GM19438 (cell line): Measurements from ENCODE around the gene JPH4.

ENCODE experiments used
- ATAC-seq: cut with Tn5 transposase; IDR thresholded peaks from one replicate; pipeline ENCODE4 v1.9.1; 2021; ENCODE audit warnings: low read depth; ENCODE audit not compliant: unreplicated experiment

The JPH4 gene

DNA sequence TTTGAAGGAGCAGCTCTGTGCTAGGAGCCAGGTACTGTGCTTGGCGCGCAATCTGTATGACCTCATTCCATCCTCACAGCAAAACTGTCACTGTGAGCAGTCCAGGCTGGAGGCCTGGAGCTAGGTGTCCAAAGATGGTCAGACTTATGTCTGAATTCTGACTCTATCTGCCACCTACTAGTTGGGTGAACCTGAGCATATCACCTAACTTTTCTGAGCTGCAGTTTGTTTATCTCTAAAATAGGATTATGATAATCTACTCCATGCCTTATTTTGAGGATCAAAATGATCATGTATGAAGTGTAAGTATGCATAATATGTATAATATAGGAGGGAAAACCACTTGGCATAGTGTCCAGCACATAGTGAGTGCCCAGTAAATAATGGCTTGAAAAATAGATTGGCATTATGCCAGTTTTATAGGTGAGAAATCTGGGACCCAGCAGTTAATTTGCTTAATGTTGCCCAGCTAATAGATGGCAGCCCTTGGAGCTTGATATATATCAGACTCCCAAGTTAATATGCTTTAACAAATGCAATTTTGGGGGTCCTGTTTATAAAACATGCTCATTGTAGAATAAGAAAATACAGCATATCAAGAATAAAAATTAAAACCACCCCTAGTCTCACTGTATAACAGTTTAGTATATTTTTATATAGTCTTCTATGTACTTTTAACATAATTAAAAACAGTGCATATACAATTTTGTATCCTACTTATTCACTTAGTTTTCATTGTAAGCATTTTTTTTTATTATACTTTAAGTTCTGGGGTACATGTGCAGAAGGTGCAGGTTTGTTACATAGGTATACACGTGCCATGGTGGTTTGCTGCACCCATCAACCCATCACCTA, 4.5 kb upstream of the JPH4 start:
- ATAC-seq, result no peak

GRCh38 chr14:23580948-23581281, 2.3 kb upstream of the JPH4 start:
- no peak for ATAC-seq

DNA sequence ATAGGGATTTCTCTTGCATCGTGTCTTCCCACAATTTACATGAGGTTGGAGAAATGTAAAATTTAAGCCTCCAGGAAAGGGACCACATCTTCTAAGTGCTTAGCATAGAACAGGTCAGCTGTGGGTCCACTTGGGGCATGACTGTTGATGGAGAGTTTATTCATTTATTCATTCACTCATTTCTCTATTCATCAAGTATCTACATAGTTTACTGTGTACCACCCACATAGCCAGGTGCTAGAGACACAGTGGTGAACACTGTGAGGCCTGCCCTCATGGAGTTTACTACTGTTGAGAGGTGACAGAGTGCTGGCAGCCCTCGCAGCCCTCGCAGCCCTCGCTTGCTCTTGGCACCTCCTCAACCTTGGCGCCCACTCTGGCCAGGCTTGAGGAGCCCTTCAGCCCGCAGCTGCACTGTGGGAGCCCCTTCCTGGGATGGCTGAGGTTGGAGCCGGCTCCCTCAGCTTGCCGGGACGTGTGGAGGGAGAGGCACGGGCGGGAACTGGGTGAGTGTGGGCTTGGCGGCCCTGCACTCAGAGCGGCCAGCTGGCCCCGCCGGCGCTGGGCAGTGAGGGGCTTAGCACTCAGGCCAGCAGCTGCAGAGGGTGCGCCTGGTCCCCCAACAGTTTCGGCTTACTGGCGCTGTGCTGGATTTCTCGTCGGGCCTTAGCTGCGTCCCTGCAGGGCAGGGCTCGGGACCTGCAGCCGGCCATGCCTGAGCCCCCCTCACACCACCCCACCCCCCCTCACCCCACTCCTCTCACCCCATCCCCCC, 1.7 kb upstream of the JPH4 start:
- no peak for ATAC-seq

GRCh38 chr14:23579739-23580138, 1.1 kb upstream of the JPH4 start:
- no peak for ATAC-seq

- ATAC-seq, result no peak
Observed at GRCh38 chr14:23579311-23579630, 681 bp upstream of the JPH4 start.

DNA sequence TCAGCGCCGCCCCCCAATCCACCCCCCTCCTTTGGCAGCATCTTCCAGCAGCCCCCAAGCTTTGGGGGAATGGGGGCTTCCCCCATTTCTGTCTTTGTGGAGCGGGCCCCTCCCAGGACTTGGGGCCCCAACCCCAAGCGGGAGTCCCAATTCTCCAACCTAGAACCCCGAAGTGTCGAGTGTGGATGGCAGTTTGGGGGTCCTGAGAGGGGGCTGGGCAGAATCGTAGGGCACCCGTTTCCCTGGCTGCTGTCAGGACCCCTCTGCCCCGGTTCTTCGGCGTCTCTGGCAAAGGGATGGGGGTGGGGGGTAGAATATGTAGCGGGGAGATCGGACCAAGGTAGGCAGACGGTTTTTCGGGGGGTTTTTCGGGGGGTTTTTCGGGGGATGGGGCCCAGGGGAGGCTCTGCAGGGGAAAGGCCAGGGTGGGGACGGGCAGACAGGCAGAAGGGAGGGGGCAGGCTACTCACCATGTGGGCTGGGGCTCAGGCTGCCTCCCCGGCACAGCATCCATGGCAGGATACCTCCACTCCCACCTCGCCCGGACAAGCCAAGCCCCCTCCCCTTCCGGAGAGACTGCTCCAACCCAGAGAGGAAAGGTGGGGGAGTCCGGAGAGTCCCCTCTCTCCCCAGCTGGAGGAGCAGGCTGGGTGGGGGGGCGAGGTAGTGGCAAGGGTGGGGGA, 739 bp downstream of the JPH4 start:
- ATAC-seq, result no peak

DNA sequence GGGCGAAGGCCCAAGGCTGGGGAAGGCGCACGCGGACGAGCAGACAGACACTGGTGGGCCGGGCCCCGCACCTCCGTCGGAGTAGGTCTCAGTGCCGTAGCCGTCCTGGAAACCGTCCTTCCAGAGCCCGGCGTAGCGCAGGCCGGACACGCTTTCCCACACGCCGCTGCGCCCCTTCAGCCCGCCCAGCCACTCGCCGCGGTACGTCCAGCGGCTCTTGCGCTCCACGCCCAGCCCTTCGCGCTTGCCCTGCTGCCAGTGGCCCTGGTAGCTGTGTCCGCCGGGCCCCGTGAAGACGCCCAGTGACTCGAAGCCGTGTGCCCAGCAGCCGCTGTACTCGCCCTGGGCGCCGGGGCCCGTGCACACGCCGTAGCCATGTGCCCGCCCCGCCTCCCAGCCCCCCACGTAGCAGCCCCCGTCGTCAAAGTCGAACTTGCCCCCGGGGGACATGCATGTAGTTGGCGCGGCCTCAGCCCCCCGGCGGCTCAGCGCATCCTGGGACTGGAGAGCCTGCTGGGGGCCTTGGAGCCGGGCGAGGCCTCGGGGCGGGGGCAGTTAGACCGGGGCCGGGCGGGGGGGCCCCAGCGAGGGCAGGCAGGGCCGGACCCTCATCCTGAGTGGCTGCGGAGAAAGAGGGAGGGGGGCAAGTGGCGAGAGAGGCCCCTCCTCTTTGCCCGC, 1.4 kb downstream of the JPH4 start:
- no peak for ATAC-seq

- ATAC-seq, result no peak
Observed at GRCh38 chr14:23573384-23574015, 5.1 kb downstream of the JPH4 start.

DNA sequence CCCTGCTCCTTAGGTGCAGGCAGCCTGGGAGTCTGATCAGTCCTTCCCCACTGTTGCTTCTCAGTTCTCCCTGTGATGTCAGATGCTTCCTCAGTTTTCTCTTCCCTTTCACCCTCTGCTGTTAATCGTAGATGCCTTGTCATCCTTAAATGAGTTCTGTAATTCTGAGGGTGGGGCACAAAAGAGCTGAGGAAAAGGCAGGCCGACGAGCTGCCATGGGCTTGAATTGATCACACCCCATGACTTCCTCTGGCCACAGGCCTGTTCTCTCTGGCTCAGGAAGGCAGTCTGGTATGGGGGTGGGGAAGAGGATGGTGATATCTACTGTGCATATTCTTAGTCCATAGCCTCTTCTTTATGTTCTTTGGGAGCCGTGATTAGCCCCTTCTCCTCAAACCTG, 5.8 kb downstream of the JPH4 start:
- ATAC-seq, result no peak

DNA sequence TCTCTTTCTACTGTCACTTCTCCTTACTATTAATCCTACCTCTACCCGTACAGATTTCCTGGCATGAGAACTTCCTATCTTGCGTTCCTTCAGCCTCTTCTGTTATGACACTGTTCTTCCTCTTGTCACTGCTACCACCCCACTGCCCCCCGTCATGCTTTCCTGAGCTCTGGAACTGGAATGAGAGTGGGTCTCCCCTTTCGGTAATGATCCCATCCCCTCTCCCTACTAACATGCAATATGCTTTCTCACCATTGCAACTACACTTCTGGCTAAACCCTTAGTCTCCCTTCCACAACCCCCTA, 6.1 kb downstream of the JPH4 start:
- ATAC-seq, result no peak

DNA sequence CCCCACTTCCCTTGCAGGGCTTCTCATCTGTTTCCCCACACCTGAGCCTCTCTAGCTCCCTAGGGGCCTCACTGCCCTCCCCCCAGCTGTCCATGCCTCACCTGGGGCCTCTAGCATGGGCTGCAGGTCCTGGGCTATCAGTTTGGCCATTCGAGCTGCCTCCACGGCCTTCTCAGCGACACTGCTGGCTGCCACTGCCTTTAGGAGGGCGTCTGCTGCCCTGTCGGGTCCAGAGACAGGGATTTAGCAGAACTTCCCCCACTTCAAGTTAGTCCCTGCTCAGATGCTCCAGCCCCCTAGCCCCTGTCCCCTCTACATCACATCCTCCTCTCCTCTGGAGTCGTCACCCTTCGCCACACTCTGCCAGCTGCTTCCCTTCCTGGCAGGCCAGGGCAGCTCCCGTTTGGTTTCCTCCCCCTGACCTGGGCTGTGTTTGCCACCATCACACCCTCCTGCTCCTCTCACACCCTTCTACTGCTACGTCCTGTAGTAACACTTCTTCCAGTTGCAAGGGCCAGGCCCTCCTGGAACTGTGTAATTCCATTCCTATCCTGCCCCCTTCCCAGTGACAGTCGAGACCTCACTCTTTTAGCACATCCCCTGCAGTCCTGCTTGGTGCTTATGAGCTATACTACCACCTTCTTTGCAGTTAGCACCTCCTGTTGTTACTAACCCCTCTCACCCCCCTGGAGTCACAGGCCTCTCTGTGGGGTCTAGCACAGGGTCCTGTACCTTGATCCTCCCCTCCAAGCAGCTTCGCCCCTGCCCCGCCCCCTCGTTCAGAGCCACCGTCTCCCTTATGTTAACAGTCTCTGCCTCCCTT, 6.7 kb downstream of the JPH4 start:
- ATAC-seq, result no peak

- no peak for ATAC-seq
Observed at GRCh38 chr14:23570806-23571483, 7.6 kb downstream of the JPH4 start.

DNA sequence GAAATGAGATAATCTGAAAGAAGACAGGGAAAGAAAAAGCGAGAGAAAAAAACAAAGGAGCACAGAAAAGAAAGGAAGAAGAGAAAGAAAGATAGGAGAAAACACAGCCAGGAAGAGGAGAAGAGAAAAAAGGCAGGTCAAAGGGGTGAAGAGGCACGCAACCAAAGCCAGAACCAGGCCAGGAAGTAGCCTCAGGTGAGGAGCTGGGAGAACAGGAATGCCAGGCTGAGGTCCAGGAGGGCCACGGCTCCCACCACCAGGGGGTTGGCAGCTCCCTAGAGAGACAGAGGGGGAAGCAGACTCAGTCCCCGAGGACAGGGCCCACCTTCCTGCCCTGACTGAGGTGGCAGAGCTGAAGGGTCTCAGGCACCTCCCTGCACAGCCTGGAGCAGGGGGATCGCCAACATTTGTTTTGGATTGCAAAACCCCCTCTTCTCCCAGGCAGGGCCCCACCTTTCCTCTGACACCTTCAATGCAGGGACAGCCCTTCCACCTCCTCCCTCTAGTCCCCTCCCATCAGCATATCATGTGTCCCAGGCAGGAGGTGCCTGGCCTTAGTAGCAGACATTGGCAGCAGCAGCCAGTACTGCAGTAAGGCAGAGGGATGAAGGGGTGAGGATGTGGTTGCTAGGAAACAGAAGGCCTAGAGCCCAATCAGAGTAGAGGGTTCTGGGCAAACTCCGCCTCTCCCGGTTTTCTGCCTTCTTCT, 9.0 kb downstream of the JPH4 start:
- ATAC-seq, result no peak

DNA sequence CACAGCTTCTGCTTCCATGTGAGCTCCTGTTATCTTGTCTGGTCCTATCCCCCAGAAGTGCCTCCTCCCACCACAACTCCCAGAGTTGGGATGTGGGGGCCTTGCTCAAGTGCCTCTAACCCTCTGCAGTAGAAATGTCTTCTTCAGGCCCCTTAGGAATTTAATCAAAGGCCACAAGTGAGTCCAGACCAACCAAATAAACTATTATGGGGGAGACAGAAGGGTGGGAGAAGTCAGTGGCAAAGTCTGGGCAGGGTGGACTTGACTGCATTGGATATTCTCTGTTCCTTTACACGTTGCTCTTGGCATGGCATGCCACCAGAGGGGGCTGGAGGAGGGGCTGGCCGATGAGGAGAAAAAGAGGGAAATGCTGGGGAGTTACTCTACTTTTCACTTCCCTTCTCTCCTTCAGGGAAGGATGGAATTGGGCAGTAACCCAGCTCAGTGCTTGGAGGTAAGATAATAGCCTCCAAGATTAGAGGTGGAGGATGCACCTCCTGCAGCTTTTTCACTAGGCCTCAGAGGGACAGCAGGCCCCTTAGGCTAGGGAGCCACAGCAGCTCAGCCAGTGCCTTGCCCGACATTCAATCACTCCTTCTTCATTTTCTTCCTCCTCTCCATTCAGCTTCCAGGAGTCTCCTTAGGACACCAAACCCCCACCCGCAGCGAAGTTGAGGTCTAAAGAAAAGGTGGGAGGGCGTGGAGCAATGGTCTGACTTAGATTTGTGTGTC, 9.8 kb downstream of the JPH4 start:
- ATAC-seq, result no peak

- ATAC-seq, result no peak
Observed at GRCh38 chr14:23568021-23568599, 10.5 kb downstream of the JPH4 start.

- peak; percentile 92 for ATAC-seq
Observed at GRCh38 chr14:23567186-23568020, 11.2 kb downstream of the JPH4 start, which contains the start of gene AP1G2. TSS of gene AP1G2 (minus strand) at chr14:23567791. CDS start at chr14:23567314, 477 bp downstream.

DNA sequence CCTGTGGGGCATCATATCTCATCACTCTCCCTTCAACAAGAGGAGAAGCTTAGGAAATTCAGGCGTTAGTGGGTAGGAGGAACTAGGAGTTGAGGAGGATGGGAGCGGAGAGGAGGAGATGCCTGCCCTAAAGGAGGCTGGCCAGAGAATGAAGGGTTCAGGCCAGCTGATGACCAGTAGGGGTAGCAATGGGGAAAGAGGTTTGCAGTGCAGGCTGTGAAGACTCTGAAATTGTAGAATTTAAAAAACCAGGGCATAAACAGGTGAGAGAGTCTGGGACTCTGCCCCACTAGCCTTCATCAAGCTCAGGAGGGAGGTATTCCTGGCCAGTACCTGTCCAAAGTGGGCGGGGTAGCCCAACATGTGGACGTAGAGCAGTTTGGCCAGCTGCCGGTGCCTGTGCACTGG, 11.8 kb downstream of the JPH4 start:
- ATAC-seq, result peak; percentile 8
